Stimulated activated CD4-positive, alpha-beta T cell treated with anti-CD3 and anti-CD28 coated beads, Interleukin-2, amount 100 ng/mL, for 4 hours (primary cell): ENCODE measurements around the gene SP140.
A peak's percentile ranks its signal among the peaks of the same experiment; 100 is the strongest.
"Not testable (repeated sequence)": the region's sequence is repeated elsewhere in the genome, so short reads cannot be mapped to it uniquely, and the experiment has no call there.

Source experiments
- DNase-seq: peaks from one replicate; pipeline ENCODE4 v3.0.0-alpha.2; 2020; ENCODE audit warnings: low read depth

Gene SP140

DNA sequence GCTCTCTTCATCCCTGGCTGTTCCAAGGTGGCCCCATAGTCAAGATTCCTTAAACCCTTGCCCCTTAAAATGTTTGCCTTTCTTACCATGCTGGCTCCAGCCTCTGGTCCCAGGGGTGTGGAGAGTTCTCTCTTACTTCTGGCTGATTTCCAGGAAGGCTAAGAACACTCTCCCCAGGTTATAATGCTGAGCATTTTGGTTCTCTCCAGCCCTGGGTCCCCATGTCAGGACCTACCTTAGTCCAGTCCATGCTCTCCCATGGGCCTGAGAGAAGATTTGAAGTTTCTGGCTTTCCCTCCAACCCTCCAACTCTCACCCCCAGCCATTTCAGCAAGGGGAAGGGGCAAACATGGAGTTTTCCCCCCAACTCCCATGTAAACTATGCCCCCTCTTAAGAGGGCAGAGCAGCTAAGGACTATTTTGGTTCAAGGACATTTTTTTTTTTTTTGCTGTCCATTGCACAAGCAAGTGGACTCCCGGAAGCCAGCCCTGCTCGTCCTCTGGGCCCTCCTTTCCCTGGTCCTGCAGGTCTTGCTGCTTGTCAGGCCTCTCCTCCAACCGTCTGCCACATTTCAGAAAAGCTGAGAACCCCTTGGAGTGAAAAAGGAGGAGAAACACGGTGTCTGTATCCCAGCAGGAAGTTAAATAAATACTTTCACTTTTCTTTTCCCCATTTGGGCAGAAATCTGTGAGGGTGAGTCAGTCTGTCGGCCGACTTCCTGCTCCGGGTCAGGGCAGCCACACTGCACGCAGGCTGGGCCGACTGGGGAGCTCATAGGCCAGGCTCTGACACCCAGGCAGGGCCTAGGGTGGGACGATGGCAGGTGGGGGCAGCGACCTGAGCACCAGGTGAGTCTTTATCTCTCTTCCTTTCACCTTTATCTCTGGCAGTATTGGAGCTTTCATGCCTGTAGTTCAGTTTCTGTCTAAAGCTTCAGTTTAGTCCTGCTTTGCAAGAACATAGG, 101.2 kb downstream of the SP140 start, which contains the start of gene SP140L:
Gene SP140L, plus strand, starts transcription at position 741 of the 965 bp plus-strand sequence. Its CDS starts 77 bp downstream, at position 818.
- DNase-seq: peak; percentile 75

DNA sequence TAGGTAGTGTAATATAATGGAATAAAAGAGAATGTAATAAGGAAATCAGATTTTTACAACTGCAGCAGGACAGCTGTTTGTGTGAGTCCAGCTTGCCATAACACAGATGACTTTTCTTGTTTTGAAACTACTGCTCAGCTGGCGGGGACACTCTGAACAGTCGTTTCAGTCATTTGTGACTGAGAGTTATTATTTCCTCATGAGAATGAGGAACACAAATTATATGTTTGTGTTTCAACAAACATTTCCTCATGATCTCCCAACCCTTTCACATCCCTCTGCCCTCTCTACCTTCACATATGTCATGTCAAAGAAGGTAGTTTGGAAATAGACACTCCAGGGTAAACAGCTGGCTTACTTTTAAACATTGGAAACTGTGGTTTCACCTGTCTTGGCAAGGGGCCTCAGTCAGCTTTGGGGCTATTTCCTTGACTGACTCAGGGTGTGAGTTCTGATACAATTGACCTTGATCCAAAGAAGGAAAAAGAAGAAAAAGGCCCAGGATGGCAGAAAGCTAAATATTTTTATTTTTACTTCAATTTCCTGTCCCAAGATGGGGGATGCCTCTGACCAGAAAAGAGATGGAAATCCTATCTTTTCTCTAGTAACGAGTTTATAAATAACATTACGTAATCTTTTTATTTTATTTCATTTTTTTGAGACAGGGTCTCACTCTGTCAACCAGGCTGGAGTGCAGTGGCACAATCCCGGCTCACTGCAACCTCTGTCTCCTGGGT, 102.0 kb downstream of the SP140 start:
- no peak for DNase-seq

DNA sequence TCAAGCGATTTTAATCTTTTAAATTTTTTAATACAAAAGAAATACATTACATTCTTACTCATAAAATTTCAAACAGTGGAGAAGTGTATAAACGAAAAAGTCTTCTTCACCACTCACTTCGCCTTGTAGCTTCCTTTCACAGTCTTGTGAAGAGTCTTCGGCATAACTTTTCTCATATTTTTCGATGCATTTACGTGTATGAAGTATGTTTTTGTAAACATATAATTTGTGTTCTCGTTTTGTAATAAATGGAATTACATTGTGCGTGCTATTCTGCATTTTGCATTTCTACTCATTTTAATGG, 102.6 kb downstream of the SP140 start:
- no peak for DNase-seq

DNA sequence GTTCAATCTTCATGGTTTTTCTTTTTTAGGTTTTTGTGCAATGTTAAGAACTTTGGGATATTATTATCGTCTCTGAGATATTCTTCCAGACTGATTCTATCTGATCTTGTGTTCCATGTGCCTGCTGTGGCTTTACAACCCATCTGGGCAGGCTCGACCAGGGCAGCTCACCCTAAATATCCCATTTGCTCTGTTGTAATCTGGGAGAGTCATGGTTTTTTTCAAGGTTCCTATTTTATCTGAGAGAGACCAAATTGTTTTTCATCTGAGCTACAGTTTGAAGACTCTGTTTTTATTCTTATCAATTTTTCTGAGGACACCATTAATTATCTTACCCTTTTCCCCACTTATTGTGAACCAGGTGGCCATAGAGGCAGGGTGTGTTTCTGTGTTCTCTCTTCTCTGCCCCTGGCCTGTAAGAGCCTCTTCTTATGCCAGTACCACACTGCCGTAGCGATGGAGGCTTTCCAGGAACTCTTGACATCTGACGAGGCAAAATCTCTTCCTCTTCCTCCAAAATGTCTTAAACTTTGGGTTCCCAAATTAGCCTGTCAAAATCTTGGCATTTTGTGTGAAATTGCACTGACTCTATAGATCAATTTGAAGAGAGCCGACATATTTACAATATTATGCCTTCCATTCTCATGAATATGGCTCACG, 104.5 kb downstream of the SP140 start:
- no peak for DNase-seq

DNA sequence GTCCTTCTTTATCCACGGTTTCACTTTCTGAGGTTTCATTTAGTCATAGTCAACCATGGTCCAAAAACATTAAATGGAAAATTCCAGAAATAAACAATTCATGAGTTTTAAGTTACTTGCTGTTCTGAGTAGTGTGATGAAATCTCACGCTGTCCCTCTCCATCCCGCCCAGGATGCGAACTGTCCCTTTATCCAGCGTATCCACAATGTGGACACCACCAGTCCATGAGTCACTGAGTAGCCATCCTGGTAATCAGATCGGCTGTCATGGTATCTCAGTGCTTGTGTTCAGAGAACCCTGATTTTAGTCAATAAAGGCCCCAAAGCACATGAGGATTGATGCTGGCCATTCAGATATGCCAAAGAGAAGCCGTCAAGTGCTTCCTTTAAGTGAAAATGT, 105.2 kb downstream of the SP140 start:
- no peak for DNase-seq

DNA sequence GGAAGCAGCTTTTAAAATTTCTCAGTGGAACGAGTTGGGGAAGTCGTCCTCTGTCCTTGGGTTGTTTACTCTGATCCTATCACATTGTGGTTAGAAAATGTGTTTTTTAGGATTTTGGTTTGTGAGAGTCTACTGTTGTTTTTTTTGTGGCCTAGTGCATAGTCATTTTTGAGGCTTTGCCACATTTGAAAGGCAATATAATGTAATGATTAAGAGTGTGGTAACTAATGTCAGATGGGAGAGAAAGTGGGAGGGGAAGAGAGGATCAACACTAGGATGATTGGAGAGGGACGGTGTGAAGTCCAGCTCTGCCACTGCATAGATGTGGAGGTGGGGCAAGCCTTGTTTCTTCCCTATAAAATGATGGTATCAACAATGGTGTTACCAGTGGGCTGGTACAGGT, 109.9 kb downstream of the SP140 start:
- no peak for DNase-seq

DNA sequence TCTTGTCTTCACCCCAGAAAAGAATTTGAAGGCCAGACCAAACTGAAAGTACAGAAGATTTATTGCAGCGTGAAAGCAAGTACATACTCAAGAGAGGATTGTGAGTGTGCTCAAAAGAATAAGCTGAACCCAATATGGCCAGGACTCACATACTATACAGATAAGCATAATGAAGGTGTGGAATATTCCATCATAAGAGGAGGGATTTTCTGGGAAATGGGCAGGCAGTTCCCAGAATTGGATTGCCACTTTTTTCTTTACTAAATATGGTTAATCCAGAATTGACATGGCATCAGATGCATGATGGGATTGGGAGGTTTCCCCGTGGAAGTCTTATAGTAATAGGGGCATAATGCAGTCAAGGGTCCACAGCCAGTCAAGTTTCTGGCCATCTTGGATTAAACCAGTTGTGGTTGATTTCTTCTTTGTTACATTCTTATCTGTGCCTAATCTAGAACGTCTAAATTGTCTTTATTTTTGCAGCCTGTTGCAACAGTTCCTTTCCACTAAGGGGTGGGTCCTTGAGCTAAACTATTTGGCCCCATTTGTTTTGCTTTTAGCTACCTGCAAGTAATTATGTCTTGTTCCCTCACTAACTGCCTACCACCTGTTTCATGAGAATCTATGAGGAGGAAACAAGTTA, 110.4 kb downstream of the SP140 start:
- no peak for DNase-seq

DNA sequence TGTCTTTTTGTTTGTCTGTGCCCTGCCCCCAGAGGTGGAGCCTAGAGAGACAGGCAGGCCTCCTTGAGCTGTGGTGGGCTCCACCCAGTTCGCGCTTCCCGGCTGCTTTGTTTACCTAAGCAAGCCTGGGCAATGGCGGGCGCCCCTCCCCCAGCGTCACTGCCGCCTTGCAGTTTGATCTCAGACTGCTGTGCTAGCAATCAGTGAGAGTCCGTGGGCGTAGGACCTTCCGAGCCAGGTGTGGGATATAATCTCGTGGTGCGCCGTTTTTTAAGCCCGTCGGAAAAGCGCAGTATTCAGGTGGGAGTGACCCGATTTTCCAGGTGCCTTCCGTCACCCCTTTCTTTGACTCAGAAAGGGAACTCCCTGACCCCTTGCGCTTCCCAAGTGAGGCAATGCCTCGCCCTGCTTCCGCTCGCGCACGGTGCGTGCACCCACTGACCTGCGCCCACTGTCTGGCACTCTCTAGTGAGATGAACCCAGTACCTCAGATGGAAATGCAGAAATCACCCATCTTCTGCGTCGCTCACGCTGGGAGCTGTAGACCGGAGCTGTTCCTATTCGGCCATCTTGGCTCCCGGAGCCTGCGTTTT, 116.5 kb downstream of the SP140 start:
- not testable (repeated sequence) for DNase-seq

DNA sequence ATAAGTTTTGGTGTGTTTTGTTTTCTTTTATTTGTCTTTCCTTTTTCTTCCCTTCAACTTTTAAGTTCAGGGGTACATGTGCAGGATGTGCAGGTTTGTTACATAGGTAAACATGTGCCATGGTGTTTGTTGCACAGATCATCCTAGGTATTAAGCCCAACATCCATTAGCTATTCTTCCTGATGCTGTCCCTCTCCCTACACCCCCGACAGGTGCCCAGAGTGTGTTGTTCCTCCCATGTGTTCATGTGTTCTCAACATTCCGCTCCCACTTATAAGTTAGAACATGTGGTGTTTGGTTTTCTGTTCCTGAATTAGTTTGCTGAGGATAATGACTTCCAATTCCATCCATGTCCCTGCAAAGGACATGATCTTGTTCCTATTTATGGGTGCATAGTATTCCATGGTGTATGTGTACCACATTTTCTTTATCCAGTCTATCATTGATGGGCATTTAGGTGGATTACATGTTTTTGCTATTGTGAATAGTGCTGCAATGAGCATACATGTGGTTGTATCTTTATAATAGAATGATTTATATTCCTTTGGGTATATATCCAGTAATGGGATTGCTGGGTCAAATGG, 117.6 kb downstream of the SP140 start:
- DNase-seq: not testable (repeated sequence)

DNA sequence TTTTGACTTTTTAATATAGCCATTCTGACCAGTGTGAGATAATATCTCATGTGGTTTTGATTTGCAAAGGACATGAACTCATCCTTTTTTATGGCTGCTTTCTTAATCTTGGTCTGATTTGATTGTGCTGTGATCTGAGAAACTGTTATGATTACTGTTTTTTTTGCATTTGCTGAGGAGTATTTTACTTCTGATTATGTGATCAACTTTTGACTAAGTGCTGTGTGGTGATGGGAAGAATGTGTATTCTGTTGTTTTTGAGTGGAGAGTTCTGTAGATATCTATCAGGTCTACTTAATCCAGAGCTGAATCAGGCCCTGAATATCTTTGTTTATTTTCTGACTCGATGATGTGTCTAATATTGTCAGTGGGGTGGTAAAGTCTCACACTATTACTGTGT, 118.2 kb downstream of the SP140 start:
- DNase-seq: no peak

DNA sequence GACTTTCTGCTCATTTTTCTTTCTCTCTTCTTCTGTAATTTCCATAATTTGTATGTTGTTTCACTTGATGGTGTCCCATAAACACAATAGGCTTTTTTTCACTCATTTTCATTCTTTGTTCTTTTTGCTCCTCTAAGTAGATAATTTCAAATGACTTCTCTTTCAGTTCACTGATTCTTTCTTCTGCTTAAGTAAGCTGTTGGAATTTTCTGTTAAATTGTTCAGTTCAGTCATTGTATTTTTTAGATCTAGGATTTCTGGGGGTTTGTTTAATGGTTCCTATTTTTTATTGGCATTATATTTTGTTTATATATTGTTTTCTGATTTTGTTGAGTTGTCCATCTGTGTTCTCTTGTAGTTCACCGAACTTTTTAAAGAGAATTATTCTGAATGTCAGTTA, 120.9 kb downstream of the SP140 start:
- DNase-seq: no peak

DNA sequence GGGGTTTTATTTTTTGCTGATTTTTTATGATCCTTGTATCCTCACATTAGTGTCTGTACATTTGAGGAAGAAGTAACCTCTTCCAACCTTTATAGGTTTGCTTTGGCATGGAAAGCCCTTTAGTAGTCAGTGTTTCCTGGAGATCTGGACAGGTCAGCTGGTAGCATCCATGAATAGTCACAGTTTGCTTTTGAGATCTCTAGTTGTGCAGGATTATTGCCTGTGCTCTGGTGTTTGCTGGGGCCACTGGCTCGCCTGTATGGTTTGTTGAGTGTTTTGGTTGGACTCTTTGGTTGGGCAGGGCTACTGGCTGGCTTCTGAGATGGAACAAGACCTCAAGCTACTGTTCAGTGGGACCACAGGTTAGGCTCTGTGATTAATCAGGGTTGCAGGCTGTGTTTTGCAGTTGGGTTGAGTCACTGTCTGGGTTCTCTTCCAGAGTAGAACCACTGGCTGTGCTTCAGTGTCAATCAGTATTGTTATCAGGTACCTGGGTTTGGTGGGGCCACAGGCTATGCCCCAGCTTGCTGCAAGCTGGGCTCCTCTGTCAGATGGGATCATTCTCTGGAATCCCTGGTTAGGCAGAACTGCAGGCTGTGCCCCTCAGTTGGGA, 121.5 kb downstream of the SP140 start:
- DNase-seq: no peak

DNA sequence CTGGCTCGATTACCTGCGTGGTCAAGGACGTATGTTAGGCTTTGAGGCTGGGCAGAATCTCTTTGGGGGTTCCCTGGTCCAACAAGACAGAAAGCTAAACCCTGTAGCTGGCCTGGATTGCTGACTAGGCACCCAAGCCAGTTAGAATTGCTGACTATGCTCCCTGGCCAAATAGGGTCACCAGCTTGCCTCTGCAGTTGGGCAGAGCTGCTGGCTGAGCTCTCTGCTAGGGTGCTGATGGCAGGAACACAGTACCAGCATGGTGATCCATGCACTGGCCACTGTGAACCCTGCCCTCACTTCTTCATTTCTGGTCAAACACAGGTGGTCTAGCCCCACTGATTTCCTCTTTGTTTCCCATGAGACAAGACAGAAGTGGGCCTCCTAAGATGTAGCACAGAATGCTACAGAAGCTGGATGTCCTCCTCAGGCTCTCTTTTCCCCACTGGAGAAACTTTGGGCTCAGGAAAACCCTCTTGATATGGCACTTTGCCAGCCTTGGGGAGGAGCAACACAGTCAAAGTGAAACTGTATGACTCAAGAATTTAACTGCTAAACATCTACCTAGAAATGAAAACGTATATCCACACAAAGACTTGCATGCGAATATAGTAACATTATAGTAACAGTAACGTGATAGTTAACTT, 122.2 kb downstream of the SP140 start:
- no peak for DNase-seq

DNA sequence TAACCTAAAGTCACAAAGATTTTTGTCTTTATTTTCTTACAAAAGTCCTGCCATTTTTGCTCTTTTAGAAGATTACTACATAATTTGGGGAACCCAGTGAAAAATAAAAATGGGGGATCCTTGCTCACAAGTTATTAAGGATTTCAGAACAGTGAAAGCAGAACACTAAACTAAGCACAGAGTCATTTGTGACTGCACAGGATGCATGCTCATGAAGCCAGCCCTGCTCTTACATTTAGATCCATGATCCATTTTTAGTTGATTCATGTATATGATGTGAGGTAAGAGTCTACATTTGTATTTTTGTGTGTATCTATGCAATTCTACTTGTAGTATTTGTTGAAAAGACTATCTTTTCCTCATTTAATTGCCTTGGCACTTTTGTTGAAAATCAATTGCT, 123.3 kb downstream of the SP140 start:
- DNase-seq: no peak

DNA sequence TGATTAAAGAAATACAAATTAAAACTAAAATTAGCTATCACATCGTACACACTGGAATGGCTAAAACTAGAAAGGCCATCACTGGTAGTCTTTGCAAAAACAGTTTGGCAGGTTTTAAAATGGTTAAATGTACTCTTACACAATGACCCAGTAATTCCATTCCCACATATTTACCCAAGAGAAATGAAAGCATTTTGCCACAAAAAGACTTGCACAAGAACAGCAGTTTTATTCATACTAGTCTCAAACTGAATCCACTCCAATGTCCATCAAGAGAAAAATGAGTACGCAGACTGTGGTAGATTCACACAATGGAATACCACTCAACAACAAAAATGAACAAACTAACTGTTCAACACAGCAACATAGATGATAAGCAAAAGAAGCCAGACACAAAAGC, 130.5 kb downstream of the SP140 start:
- DNase-seq: no peak

DNA sequence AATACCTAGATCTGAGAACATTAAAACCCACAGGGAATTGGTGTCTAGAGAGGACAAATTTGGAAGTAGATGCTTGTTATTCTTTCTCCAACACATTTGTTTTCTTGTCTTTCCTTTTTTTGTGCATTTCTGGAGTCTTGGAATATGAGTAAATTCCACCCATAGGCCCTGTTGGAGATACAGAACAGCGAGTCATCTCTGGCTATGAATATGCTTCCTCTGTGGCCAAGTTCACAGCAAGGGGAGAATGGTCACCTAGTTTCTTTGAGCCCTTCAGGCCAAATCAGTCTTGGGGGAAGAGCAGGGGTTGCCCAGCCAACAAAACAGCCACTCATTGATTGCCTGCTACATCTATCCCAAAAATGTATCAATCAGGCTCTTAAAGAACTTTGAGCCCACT, 132.8 kb downstream of the SP140 start:
- DNase-seq: no peak

DNA sequence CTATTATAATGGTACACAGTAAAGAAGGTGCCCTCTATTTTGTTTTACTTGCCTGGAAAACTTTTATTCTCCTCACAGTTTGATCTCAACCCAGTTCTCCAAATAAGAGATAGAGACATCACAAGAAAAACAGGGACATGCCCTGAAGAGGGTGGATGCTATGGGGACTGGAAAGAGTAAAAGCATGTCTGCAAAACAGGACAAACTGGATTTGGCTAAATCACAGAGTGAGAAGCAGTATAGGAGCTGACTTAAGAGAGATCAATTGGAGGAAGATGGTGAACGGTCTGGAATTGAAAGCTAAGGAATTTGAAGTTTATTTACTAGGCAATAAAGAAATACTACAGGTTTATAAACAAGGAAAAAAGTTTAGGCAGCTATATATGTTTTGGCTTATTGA, 134.5 kb downstream of the SP140 start:
- no peak for DNase-seq

DNA sequence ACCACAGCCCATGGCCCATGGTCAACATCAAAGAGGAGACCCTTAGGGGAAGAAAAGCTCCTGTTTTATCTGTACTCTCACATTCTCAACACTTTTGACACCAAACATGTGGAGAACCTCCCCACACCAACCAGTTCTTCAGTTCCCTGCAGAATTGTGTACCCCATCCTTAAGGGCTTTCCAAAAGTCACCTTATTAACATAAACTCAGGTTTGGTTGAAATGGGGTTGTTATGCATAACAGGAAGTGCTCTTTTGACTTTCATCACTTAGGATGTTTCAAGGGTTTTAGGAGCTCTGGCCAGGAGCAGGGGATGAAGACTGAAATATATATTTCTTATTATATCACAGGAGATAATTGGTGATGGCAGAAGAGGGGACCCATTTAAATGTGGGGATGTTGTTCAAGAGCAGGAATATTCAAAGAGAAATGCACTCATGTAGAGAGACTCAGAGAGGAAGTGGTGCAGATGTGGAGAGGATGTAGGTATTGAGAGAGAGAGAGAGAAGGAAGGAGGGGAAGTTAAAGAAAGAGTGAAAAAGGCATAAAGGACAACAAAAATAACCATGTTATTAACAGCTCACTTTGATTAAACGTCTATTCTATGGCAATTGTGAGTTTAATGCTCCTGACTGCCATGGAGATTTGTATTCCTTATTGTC, 136.6 kb downstream of the SP140 start:
- no peak for DNase-seq
